GM21528 (cell line): Measurements from ENCODE around the gene KDM3B.
"Not testable (repeated sequence)": the region's sequence is repeated elsewhere in the genome, so short reads cannot be mapped to it uniquely, and the experiment has no call there.

Experiments used
- ATAC-seq: cut with Tn5 transposase; IDR thresholded peaks from one replicate; pipeline ENCODE4 v1.9.1; 2021; ENCODE audit warnings: mild to moderate bottlenecking, moderate library complexity; ENCODE audit not compliant: unreplicated experiment, low FRiP score

The KDM3B gene

DNA sequence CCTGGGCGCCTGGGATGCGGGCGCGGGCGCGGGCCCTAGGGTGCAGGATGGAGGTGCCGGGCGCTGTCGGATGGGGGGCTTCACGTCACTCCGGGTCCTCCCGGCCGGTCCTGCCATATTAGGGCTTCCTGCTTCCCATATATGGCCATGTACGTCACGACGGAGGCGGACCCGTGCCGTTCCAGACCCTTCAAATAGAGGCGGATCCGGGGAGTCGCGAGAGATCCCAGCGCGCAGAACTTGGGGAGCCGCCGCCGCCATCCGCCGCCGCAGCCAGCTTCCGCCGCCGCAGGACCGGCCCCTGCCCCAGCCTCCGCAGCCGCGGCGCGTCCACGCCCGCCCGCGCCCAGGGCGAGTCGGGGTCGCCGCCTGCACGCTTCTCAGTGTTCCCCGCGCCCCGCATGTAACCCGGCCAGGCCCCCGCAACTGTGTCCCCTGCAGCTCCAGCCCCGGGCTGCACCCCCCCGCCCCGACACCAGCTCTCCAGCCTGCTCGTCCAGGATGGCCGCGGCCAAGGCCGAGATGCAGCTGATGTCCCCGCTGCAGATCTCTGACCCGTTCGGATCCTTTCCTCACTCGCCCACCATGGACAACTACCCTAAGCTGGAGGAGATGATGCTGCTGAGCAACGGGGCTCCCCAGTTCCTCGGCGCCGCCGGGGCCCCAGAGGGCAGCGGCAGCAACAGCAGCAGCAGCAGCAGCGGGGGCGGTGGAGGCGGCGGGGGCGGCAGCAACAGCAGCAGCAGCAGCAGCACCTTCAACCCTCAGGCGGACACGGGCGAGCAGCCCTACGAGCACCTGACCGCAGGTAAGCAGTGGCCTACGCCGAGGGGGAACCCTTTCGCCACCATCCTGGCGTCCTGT, 113.0 kb downstream of the KDM3B start, which contains the start of gene EGR1:
TSS of gene EGR1 (plus strand) at position 219 of the 864 bp plus-strand sequence. CDS start at position 502, 283 bp downstream.
- peak; percentile 61 for ATAC-seq

- no peak for ATAC-seq
These were observed 113.8 kb downstream of the KDM3B start for GRCh38 chr5:138466125-138466899.

GRCh38 chr5:138466900-138467710, 114.6 kb downstream of the KDM3B start:
- no peak for ATAC-seq

GRCh38 chr5:138467711-138468132, 115.2 kb downstream of the KDM3B start:
- no peak for ATAC-seq

DNA sequence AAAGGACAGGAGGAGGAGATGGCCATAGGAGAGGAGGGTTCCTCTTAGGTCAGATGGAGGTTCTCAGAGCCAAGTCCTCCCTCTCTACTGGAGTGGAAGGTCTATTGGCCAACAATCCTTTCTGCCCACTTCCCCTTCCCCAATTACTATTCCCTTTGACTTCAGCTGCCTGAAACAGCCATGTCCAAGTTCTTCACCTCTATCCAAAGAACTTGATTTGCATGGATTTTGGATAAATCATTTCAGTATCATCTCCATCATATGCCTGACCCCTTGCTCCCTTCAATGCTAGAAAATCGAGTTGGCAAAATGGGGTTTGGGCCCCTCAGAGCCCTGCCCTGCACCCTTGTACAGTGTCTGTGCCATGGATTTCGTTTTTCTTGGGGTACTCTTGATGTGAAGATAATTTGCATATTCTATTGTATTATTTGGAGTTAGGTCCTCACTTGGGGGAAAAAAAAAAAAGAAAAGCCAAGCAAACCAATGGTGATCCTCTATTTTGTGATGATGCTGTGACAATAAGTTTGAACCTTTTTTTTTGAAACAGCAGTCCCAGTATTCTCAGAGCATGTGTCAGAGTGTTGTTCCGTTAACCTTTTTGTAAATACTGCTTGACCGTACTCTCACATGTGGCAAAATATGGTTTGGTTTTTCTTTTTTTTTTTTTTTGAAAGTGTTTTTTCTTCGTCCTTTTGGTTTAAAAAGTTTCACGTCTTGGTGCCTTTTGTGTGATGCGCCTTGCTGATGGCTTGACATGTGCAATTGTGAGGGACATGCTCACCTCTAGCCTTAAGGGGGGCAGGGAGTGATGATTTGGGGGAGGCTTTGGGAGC, 115.9 kb downstream of the KDM3B start:
- no peak for ATAC-seq

DNA sequence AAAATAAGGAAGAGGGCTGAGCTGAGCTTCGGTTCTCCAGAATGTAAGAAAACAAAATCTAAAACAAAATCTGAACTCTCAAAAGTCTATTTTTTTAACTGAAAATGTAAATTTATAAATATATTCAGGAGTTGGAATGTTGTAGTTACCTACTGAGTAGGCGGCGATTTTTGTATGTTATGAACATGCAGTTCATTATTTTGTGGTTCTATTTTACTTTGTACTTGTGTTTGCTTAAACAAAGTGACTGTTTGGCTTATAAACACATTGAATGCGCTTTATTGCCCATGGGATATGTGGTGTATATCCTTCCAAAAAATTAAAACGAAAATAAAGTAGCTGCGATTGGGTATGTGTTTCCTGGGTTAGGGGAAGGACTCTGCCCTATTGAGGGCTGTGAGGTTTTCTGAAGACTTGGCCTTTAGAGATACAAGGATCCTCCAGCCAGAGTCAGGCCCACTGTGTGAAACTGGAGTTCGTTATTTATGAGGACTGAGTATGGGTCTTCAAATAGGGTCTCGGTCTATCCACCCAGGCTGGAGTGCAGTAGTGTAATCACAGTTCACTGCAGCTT, 116.6 kb downstream of the KDM3B start:
- ATAC-seq = no peak

GRCh38 chr5:138469540-138470321, 117.2 kb downstream of the KDM3B start:
- no peak for ATAC-seq

- ATAC-seq = no peak
These were observed 118.0 kb downstream of the KDM3B start for GRCh38 chr5:138470322-138471051.

GRCh38 chr5:138471052-138471361, 118.5 kb downstream of the KDM3B start:
- ATAC-seq = no peak

DNA sequence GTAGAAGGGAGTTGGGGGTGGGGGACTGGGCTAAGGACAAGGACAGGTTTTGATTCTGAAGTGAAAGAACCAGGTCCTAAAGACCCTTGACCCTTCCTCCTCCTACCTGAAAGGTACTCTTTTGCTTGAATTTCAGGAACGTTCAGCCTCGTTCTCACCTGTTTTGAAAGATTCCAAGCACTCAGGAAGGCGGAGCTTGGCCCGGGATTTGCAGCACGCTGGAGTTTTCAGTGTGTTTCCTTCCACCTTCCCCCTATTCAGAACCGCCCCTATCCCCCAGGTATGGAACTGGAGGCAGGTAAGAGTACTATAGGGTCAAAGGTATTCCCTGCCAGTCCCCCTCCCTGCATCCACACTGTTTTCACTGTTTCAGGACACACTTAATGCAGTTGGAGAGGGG, 119.9 kb downstream of the KDM3B start:
- ATAC-seq = no peak

DNA sequence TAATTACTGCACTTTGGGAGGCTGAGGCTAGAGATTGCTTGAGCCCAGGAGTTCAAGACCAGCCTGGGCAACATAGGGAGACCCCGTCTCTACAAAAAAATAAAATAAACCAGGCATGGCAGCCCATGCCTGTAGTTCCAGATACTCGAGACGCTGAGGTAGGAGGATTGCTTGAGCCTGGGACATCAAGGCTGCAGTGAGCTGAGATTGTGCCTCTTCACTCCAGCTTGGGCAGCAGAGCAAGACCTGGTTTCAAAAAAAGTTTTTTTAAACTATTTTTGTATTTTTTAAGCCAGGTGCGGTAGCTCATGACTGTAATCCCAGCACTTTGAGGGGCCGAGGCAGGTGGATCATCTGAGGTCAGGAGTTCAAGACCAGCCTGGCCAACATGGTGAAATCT, 120.7 kb downstream of the KDM3B start:
- not testable (repeated sequence) for ATAC-seq

GRCh38 chr5:138476918-138477317, 124.4 kb downstream of the KDM3B start:
- ATAC-seq = no peak

GRCh38 chr5:138482638-138483037, 130.2 kb downstream of the KDM3B start:
- no peak for ATAC-seq
